Measurements from ENCODE around the gene RAET1G.
"Not testable (repeated sequence)": the region's sequence is repeated elsewhere in the genome, so short reads cannot be mapped to it uniquely, and the experiment has no call there.

RAET1G gene, protein sequence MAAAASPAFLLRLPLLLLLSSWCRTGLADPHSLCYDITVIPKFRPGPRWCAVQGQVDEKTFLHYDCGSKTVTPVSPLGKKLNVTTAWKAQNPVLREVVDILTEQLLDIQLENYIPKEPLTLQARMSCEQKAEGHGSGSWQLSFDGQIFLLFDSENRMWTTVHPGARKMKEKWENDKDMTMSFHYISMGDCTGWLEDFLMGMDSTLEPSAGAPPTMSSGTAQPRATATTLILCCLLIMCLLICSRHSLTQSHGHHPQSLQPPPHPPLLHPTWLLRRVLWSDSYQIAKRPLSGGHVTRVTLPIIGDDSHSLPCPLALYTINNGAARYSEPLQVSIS

DNA sequence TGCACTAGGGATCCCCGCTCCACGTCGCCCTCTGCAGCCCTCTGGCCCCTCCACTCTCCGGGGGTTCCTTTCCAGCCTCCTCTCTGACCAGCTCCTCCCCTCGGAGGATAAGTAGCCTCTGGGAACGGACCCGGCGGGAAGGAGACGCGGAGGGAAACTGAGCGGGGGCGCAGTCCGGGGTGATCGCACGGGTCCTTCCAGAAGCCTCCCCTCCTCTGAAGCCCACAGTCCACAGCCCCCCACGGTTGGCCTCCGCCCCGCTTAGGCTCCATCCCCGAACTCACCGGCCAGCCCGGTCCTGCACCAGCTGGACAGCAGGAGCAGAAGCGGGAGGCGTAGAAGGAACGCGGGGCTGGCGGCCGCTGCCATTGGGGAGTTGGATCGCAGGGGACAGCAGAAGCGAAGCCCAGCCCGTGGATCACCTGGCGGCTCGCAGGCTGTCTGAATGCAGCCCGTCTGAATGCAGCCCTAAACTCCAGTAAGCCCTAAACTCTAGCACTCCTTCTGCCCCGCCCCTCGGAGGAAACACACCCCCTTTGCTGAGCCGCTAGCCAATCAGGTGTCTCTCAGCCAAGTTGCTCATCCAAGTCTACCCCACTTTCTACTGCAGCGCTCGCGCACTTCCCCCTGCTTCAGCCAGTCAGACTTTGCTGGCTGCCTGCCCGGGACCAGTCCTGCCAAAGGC is at the start of gene RAET1G:
Gene RAET1G (minus strand): TSS at position 480 of the 685 bp plus-strand sequence. CDS start 111 bp downstream, at position 369.
- DNase-seq (ENCODE audit: low read depth in 1 of 2, low spot score in 1 of 2), result peak; percentile 61 to 80

DNA sequence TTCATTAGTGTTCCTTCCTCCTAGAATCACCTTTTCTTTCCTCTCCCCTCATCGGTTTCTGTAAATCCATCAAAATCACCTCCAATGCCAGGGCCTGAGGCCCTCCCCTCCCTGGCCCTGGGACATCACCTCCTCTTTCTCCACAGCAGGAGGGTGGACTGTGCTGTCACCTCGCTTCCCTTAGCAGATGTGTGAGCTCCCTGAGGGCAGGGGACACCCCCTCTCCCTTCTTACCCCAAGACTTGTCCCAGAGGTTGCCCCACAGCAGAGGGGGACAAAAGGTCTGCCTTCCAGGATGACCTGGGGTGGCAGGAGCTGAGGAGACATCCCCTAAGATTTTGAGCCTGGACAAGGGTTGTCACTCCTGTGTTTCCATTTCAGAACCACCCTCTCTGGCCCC is 46.7 kb upstream of the RAET1G start:
- DNase-seq (ENCODE audit: low read depth in 1 of 2, low spot score in 1 of 2), result no peak

DNA sequence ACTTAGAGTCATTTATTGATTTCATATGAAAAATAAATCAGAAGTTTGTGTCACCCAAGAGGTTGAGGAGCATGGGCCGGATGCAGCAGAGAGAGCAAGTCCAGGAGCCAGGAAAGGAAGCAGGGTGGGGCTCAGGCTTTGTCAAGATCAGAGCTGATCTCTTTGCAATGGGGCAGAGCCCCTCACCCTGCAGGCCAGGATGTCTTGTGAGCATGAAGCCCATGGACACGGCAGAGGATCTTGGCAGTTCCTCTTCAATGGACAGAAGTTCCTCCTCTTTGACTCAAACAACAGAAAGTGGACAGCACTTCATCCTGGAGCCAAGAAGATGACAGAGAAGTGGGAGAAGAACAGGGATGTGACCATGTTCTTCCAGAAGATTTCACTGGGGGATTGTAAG is 46.0 kb upstream of the RAET1G start:
- DNase-seq (ENCODE audit: low read depth in 1 of 2, low spot score in 1 of 2), result not testable (repeated sequence)

DNA sequence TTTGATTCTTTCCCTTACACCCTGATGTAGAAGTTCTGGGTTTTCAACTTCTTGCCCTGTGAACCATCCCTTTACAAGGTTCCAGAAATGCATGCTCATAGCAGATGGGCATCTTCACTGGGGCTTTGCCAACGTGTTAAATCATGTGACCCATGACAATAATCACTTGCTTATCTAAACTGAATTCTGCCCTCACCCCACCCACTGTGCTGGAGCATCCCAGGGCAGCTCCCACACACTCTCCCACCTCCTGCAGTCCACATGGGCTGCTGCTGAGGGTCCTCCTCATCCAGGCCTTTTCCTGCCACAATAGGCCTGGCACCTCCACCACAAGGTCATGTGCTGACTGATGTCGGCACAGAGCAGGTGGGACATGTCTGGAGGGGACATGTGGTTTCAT is 45.1 kb upstream of the RAET1G start:
- DNase-seq (ENCODE audit: low read depth in 1 of 2, low spot score in 1 of 2), result not testable (repeated sequence)

DNA sequence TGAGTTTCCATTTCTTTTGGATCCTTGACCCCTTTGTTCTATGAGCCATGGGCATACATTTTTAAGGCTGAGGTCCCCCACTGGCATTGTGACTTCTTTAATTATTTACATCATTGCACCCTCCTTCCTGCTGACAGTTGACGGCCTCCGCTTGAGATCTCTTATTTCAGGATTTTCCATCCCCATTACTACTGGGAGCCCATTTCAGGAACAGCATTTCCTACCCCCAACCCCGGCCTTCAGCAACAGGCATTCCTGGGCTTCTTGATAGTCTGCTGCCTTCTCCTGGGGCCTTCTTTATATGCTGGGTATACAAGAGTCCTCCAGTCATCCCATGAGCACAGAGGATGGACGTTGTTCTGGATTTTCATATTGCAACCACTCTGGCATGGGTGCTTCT is 44.7 kb upstream of the RAET1G start:
- DNase-seq (ENCODE audit: low read depth in 1 of 2, low spot score in 1 of 2), result no peak

DNA sequence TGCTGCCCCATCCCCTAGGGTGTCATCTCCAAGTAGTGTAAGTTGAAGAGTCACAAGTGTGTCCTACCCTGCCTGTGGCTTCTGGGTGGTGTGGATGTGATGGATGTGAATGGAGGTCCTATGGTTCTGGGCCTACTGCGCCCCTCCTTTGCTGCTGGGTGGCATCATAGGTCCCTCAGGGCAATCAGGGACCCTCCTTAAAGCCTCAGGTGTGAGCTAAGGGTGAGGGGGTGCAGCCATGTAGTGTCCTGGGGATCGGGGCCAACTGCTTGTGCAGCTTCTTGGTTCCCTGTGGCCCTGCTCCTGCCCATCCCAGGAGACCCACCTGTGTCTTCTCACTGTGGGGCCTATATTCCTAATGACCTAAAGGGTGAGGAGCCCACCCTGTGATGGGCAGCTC is 43.4 kb upstream of the RAET1G start:
- not testable (repeated sequence) for DNase-seq (ENCODE audit: low read depth in 1 of 2, low spot score in 1 of 2)

DNA sequence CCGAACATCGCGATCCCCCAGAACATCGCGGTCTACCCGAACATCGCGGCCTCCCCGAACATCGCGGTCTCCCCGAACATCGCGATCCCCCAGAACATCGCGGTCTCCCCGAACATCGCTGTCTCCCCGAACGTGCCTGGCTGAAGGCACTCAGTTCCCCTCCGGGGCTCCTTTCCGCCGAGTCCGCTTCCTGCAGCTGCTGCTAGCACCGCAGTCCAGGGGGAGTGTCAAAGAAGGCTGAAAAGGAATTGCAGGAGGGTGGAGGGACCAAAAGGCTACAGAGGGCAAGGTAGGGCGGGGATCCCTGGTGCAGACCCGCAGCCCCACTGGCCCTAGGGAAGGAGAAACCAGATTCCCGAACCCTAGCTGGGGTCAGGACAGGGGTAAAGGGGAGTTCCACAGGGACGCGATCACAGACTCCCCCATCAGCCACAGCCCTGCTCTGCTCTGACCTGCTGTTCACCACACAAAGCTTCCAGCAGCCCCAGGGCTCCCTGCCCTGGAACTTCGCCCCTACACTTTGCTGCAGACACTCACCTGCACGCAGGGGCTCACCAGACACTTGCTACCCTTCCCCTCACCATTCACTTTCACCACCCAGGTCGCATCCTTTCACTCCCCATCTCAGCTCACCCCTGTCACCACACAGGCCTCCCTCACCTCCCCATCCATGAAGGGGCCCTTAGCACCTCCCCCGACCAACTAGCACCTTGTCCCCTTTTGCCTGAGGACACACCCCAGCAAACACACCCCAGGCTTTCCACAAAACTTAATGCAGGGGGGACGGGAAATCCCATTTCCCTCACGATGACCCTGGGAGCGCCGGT is 42.5 kb upstream of the RAET1G start:
- DNase-seq (ENCODE audit: low read depth in 1 of 2, low spot score in 1 of 2), result no peak

DNA sequence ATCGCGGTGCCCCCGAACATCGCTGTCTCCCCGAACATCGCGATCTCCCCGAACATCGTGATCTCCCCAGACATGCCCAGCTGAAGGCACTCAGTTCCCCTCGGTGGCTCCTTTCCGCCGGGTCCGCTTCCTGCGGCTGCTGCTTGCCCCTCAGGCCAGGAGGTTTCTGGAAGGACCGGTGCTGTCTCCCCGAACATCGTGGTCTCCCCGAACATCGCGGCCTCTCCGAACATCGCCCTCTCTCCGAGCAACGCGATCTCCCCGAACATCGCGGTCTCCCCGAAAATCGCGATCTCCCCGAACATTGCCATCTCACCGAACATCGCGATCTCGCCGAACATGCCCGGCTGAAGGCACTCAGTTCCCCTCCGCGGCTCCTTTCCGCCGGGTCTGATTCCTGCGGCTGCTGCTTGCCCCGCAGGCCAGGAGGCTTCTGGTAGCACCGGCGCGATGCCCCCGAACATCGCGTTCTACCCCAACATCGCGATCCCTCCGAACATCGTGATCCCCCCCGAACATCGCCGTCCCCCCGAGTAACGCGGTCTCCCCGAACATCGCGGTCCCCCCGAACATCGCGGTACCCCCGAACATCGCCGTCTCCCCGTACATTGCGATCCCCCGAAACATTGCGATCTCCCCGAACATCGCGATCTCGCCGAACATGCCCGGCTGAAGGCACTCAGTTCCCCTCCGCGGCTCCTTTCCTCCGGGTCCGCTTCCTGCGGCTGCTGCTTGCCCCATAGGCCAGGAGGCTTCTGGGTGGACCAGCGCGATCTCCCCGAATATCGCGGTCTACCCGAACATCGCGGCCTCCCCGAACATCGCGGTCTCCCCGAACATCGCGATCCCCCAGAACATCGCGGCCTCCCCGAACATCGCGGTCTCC is 41.6 kb upstream of the RAET1G start:
- no peak for DNase-seq (ENCODE audit: low read depth in 1 of 2, low spot score in 1 of 2)

DNA sequence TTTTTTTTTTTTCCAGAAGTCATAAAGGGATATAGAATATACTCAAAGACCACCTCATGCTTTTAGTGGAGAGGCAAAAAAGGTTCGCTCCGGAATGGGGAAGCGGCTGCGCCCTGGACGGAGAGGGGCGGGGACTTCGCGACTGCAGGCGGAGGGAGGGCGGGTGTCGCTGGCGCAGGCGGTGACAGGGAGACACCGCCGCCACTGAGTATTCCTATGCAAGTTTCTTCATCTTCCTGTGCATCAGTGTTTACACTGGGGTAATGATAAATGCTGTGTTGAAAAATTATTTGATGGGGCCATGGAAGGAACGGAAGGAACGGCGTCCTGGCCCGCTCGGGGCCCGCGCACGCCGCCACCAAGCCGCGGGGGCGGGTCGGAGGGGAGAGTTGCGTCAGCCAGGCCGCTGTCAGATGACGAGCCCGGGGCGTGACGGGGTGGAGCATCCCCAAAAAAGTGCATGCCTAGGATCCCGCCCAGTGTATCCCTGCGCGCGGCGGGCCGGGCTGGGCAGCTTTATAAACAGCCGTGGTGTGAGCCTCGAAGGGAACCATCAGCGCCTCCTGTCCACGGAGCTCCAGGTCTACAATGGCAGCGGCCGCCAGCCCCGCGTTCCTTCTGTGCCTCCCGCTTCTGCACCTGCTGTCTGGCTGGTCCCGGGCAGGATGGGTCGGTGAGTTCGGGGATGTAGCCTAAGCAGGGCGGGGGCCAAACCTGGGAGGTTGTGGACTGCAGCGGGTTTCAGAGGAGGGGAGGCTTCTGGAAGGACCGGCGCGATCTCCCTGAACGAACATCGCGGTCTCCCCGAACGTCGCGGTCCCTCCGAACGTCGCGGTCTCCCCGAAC is 40.8 kb upstream of the RAET1G start, which contains the start of gene ULBP1:
Gene ULBP1 (plus strand): TSS at position 482 of the 846 bp plus-strand sequence. CDS start 107 bp downstream, at position 589.
- peak; percentile 67 to 74 for DNase-seq (ENCODE audit: low read depth in 1 of 2, low spot score in 1 of 2)

DNA sequence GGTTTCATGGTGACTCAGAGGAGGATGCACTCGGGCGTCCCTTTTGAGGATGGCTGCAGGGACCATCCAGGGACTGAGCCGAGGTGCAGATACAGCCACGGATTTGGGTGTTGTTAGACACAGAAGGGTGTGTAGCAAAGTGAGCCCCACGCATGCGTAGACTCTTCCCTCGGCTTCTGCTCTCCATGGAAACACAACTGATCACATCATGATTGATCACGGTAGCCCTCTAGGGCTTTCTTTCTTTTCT is 40.2 kb upstream of the RAET1G start:
- DNase-seq (ENCODE audit: low read depth in 1 of 2, low spot score in 1 of 2), result no peak

DNA sequence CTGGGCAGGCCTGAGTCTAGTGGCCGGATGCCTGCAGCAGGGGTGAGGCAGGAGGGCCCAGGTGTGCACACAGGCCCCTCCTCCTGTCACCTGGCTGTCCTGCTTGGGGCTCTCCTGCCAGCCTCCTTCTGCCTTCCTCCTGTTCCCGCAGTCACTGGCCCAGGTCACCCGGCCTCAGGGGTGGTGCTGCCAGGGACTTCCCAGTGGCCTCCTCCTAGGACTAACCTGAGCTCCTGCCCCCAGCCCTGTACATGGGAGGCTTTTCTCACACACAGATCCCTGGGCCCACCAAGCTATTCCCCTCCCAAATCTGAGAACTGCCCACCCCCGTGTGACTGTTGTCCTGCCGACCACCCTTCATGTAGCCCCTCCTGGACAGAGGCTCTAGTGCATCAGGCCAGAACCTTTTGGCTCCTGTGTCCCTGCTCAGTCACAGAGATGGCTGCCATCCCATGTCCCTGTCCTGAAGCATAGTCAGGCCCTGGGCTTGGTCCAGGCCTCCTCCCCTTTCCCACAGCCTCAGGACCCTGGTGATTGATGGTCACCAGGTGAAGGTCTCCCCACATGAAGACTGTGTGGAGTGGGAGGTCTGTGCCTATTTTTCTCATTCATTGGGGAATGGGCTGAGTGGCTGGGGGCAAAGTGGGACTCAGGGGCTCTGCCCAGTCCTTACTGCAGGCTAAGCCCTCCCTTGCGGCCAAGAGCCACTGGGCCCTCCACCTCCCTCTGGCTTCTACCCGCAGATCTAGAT is 39.7 kb upstream of the RAET1G start:
- DNase-seq (ENCODE audit: low read depth in 1 of 2, low spot score in 1 of 2), result no peak

DNA sequence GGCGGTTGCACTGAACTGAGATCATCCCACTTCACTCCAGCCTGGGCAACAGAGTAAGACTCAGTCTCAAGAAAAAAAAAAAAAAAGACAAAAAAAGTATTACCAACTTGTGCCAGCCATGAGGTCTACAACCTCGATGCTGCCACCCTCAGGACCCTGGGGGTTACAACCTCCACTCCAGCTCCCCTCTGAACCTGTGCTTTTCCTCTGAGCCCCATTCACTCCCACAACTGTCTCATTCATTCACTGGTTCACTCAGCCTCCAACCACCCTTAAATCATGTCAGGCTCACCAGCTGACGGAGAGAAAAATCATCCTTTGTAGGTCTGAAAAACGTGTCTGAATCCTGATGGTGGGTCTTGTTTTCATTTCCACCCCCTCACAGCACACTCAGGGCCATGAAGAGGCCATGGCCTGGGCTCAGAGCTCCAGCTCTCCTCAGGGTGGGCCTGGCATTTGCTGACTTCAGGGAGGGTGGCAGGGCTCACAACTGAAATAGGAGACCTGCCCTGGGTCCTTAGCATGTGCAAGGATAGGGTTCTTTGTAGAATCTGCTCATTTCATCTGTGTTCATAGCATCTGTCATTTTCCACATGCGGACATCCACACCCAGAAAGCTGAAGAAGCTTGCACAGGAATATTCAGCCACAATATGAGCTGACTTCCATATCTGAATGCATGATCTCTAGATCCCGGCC is 39.0 kb upstream of the RAET1G start:
- no peak for DNase-seq (ENCODE audit: low read depth in 1 of 2, low spot score in 1 of 2)

DNA sequence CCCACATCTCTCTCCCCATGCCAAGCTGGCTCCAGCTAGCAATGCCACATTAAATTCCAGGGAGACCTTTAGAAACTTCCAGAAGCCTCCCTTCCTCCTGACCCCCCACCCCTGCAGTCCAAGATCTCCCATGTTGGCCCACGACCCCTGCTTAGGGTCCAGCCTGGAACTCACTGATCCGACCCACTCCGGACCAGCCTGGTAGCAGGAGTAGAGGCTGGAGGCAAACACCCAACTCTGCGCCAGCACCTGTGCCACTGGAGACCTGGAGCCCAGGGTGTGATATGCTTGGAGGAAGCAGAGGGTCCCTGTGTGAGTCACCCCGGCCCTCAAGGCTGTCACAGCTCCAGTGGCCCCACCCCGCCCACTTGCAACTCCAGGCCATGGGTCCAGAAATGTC is 37.6 kb upstream of the RAET1G start:
- no peak for DNase-seq (ENCODE audit: low read depth in 1 of 2, low spot score in 1 of 2)

DNA sequence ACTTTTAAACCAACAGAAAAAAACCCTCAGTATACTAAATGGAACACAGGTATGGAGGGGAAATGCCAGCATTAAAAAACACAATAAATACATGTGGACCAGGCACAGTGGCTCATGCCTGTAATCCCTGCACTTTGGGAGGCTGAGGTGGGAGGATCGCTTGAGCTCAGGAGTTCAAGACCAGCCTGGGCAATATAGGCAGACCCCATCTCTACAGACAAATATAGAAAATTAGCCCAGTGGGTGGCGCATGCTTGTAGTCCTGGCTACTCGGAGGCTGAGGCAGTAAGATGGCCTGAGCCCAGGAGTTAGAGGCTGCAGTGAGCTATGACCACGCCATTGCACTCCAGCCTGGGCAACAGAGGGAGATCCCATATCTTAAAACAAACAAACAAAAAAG is 36.9 kb upstream of the RAET1G start:
- not testable (repeated sequence) for DNase-seq (ENCODE audit: low read depth in 1 of 2, low spot score in 1 of 2)

DNA sequence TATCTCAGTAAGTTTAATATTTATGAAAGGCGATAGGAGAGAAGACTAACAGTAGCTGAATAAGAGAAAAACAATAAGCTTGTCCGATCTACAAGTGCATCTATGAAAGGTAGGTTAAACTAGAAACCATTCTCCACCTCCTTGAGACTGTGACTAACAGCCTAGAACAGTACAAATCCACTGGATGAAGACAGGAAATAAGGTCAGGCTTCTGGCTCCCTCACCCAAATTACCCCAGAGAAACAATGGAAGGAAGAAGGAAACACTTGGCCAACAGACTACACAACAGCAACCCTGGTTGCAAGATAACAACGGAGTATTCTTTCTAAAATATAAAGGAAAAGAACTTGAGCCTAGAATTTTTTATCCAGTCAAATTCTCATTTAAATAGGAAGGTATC is 35.2 kb upstream of the RAET1G start:
- DNase-seq (ENCODE audit: low read depth in 1 of 2, low spot score in 1 of 2), result not testable (repeated sequence)

DNA sequence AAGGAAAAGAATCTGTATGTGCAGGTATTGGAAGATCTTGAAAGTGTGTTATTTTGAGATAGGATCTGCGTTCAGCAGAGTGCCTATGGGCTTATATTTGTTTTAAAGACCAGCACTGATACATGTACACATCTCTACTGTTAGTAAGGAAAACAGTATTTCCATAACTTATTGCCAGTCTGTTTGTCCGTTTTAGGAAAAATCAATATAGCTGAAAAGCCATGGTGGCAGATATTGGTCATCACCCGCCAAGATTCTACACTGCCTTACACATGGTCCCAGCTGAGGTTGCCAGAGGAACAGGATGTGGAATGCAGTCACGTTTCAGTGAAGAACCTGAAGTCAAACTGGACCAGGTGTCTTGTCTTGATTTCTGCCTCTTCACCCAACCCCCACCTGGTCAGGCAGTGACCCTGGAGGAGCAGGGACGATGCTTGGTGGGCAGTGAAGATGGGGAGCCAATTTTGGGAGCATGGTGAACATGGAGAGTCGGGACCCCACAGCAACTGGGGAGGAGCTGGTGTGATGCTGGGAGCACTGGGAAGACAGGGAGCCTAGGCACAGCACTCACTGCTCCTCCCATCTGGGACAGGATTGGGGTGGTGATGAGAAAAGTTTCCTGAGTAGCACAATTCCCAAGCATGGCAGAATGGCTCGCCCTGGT is 32.9 kb upstream of the RAET1G start:
- not testable (repeated sequence) for DNase-seq (ENCODE audit: low read depth in 1 of 2, low spot score in 1 of 2)

DNA sequence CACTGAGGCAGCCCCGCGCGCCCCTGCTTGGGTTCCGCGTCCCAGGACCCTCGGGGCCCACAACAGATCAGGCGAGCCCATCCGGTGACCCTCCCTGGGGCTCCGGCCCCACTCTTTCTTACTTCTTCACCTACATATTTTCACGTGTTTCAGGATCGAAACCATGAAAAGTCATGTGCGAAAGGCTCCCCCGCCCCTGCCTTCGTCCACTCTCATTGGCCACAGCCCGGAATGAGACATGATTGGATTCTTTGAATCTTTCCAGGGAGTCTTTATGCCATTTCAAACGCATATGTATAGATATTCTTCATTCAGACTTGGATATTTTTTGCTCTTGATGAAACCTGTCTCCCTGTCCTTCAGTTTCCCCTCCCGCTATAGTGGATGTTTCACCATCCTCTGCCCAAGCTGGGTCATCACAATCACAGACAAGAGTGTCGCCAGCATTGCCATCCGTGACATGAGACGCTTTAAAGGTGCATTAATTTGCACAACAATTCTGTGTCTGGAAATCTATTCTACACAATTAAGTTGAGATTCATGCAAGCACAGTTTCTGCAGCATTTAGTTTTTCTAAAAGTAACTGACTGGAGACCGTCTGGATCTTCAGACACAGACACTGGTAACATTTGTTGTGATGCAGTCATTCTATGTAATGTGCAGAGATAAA is 32.2 kb upstream of the RAET1G start:
- not testable (repeated sequence) for DNase-seq (ENCODE audit: low read depth in 1 of 2, low spot score in 1 of 2)
